ENCODE data around the gene CKAP2L. TPM values are rescaled to one million over a fixed set of nuclear protein-coding genes. Genes with fewer than 3 reads are reported as not detected.

CKAP2L gene
- total RNA-seq, 4 donors from 2014 or later = 0.50 to 1.8 TPM; not detected in 2

DNA sequence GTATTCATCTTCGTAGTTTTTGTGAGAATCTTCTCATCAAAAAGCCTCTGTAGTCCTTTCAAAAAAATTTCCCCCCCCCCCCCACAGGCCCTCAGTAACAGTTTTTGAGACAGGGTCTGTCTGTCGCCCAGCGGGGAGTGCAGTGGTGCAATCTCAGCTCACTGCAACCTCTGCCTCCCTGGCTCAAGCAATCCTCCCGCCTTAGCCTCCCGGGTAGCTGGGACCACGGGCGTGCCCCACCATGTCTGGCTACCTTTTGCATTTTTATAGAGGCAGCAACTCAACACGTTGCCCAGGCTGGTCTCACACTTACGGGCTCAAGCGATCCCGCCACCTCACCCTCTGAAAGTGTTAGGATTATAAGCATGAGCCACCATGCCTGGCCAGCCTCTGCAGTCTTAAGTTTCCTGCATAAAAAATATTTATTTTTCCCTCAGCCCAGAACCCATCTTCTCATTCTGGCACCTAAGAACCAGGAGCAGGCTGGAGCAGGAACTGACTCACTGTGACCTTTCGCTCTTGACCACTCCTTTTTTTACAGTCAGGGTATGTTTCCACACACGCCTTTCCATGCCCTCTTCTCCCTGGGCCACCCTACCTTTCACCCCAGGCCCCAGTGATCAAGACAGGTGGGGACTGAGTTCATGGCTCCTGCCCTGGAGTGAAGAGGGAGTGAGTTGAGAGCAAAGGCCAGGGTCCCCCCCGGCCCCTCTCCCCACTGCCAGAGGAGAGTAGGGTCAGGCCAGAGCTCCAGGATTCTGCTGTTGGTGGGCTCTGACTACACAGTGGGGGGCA is 76.1 kb downstream of the CKAP2L start:
- Histone ChIP-seq H3K27ac (no peak overlapping the region), H3K4me1 (no peaks in the 10 kb centered on the region), H3K36me3 (no peaks in the 10 kb centered on the region), H3K27me3 (no peaks in the 10 kb centered on the region), H3K4me3 (no peak overlapping the region), H3K9me3 (no peaks in the 10 kb centered on the region)
- ATAC-seq = no peak
- TF ChIP-seq EP300 (IDR thresholded peaks at IDR 0.05) = no peak
- TF ChIP-seq POLR2AphosphoS5 (IDR thresholded peaks at IDR 0.05) = no peak
- no peak for TF ChIP-seq POLR2A (IDR thresholded peaks at IDR 0.05)
- TF ChIP-seq, protein P1, sequence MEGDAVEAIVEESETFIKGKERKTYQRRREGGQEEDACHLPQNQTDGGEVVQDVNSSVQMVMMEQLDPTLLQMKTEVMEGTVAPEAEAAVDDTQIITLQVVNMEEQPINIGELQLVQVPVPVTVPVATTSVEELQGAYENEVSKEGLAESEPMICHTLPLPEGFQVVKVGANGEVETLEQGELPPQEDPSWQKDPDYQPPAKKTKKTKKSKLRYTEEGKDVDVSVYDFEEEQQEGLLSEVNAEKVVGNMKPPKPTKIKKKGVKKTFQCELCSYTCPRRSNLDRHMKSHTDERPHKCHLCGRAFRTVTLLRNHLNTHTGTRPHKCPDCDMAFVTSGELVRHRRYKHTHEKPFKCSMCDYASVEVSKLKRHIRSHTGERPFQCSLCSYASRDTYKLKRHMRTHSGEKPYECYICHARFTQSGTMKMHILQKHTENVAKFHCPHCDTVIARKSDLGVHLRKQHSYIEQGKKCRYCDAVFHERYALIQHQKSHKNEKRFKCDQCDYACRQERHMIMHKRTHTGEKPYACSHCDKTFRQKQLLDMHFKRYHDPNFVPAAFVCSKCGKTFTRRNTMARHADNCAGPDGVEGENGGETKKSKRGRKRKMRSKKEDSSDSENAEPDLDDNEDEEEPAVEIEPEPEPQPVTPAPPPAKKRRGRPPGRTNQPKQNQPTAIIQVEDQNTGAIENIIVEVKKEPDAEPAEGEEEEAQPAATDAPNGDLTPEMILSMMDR (IDR thresholded peaks at IDR 0.05) = no peak
- WGBS, 2 donors (ENCODE audit: low coverage in 1 of 2) = 40 to 87% methylated on average over 1 to 7 of the region's 14 CpGs

DNA sequence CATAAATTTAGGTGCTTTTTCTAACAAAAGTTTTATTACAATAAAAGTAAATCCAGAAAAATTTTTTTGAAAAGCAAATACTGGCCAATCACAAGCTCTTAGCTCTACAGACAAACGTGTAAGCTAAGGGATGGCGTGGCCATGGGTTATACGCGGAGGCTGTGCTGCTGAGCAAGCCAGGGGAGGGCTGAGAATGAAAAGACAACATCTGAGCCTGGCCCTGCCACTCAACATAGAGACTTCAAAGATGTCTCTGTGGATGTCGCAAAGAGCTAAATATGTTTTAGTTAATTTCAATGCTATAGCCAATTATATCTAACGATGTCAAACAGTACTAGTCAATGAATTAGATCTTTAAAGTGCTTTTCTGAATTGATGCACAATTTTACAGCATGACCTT is 76.9 kb downstream of the CKAP2L start:
- ATAC-seq = no peak
- no peaks in the 10 kb centered on the region for H3K36me3 ChIP-seq
- no peaks in the 10 kb centered on the region for H3K9me3 ChIP-seq
- no peaks in the 10 kb centered on the region for H3K4me1 ChIP-seq
- WGBS, 2 donors (ENCODE audit: low coverage in 1 of 2) = 78 to 82% methylated on average over 3 to 6 of the region's 6 CpGs
- no peak for TF ChIP-seq EP300 (IDR thresholded peaks at IDR 0.05)
- TF ChIP-seq, protein P1 (IDR thresholded peaks at IDR 0.05) = no peak
- no peak for TF ChIP-seq POLR2AphosphoS5 (IDR thresholded peaks at IDR 0.05)
- no peaks in the 10 kb centered on the region for H3K27me3 ChIP-seq
- no peak overlapping the region for H3K4me3 ChIP-seq
- no peak overlapping the region for H3K27ac ChIP-seq

Other genes starting within 250 kb of the CKAP2L start
- 10 to 100 TPM; 11.7 to 21.5 (median 13.3) TPM for gene POLR1B, start 222.1 kb downstream of the CKAP2L start, total RNA-seq
- 10 to 100 TPM in 3 of 4 donors, 1 to 10 TPM in 1; 7.7 to 18.1 (median 16.0) TPM for gene CHCHD5, start 180.0 kb downstream of the CKAP2L start, total RNA-seq
- 10 to 100 TPM in 3 of 4 donors, 1 to 10 TPM in 1; 9.5 to 25.4 (median 20.5) TPM for gene SLC20A1, start 118.7 kb downstream of the CKAP2L start, total RNA-seq
- gene NT5DC4, start 43.6 kb downstream of the CKAP2L start, total RNA-seq = under 1 TPM in 1 of 4 donors, not detected in 3; 0.27 TPM
- not detected for gene IL1A, start 19.9 kb upstream of the CKAP2L start, total RNA-seq
- 1 to 10 TPM in 2 of 4 donors, not detected in 2; 2.7 to 3.2 TPM for gene IL1B, start 72.2 kb upstream of the CKAP2L start, total RNA-seq
- not detected for gene IL37, start 146.6 kb upstream of the CKAP2L start, total RNA-seq
- gene IL36G, start 213.4 kb upstream of the CKAP2L start, total RNA-seq = 1 to 10 TPM in 1 of 4 donors, under 1 TPM in 1, not detected in 2; 0.78 to 1.8 TPM
- gene IL36A, start 240.8 kb upstream of the CKAP2L start, total RNA-seq = 1 to 10 TPM in 2 of 4 donors, not detected in 2; 1.2 to 9.1 TPM